Effector memory CD8-positive, alpha-beta T cell (primary cell): ENCODE measurements around the gene NOCT.

ENCODE experiments used
- ATAC-seq: fragments of 150-1000 bp; cut with Tn5 transposase; replicated peaks from 2 replicates; pipeline ENCODE4 v1.10.0; 2021; ENCODE audit warnings: mild to moderate bottlenecking, moderate library complexity
- DNase-seq, 3 experiments: peaks; one replicate each; pipeline ENCODE4 v3.0.0; 2021
- H3K27ac Mint-ChIP-seq, 2 donors: one replicate each; pipeline ENCODE4 v1.8.0; 2022; ENCODE audit warnings: mild to moderate bottlenecking in 2 of 2, mixed read lengths in 2 of 2, moderate library complexity in 2 of 2
- H3K27me3 Mint-ChIP-seq, 2 donors: one replicate each; pipeline ENCODE4 v1.8.0; 2022; ENCODE audit warnings: mixed read lengths in 2 of 2
- H3K36me3 Mint-ChIP-seq: one replicate; pipeline ENCODE4 v1.8.0; 2022; ENCODE audit warnings: mild to moderate bottlenecking, moderate library complexity, mixed read lengths; ENCODE audit not compliant: insufficient read depth
- H3K4me1 Mint-ChIP-seq, 2 donors: one replicate each; pipeline ENCODE4 v1.8.0; 2022; ENCODE audit warnings: low read depth in 2 of 2, mixed read lengths in 2 of 2
- H3K4me3 Mint-ChIP-seq, 2 donors: one replicate each; pipeline ENCODE4 v1.8.0; 2022; ENCODE audit warnings: mild to moderate bottlenecking in 2 of 2, mixed read lengths in 2 of 2, moderate library complexity in 2 of 2
- H3K9me3 Mint-ChIP-seq, 2 donors: one replicate each; pipeline ENCODE4 v1.8.0; 2022; ENCODE audit warnings: mixed read lengths in 2 of 2
- total RNA-seq, 9 experiments: gene quantifications; one replicate each; lab custom pipeline; 2026; lab: John Stamatoyannopoulos, UW

NOCT gene, protein sequence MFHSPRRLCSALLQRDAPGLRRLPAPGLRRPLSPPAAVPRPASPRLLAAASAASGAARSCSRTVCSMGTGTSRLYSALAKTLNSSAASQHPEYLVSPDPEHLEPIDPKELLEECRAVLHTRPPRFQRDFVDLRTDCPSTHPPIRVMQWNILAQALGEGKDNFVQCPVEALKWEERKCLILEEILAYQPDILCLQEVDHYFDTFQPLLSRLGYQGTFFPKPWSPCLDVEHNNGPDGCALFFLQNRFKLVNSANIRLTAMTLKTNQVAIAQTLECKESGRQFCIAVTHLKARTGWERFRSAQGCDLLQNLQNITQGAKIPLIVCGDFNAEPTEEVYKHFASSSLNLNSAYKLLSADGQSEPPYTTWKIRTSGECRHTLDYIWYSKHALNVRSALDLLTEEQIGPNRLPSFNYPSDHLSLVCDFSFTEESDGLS
- 2.8 to 77.3 (median 20.2) reads per million in 9 experiments for total RNA-seq

DNA sequence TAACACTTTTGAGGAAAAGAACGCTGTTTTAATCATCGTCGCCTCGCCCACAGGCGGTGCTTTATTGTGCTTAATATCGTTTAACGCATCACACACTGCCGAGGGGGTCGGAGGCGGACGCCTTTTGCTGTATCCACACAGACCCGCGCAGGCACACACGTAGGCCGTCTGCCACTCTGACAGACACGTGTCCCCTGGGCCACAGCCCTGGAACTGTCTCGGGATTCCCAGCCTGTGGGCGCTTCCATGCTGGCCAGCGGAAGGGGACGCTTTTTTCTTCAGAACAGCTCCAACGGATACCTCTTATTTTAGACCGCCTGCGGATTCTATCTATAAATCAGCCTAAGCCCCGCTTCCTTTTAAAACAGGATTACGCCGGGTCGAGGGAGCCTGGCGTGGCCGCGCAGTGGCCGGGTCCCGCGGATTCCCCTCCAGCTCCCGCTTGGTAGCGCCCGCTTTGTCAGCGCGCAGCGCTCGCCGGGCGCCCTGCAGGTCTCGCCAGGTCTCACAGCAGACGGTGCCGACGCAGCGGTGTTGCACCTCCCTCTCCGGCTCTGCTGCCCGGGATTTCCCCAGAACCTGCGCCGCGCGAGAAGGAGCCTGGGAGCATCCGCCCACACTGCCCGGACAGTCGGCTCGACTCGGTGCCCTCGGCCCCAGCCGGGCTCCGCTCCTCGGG lies at the start of gene NOCT:
TSS of gene NOCT (plus strand) at position 513 of the 679 bp plus-strand sequence. CDS start 201 bp downstream, outside the sequence.
- H3K27me3 Mint-ChIP-seq, result no peaks in the 10 kb centered on the region

DNA sequence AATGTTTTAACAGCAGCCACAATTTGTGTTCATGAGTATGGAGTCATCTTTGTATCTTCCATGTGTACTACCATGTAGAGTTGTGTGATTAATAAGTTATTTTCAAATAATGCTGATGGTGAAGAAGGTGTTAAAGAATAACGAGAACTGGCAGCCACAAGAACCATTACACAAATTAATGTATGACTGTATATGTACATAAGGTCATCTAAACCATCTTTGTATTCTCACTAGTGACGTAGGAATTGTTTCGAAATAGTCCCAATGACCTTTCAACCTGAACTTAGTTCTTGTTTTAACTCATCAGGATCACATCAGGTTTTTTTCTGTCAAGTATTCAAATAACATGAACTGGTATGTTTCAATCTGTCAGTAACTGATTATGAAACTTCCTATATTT lies 48.3 kb upstream of the NOCT start:
- Mint-ChIP-seq H3K36me3 (no peaks in the 10 kb centered on the region), H3K27me3 (no peaks in the 10 kb centered on the region), H3K27ac (no peak overlapping the region), H3K4me3 (no peak overlapping the region), H3K9me3 (no peaks in the 10 kb centered on the region), H3K4me1 (no peaks in the 10 kb centered on the region)
- no peak for DNase-seq
- ATAC-seq, result no peak

More for the DNA sequence above, at the start of gene NOCT:
- Mint-ChIP-seq H3K4me1 (peaks cover 14 to 16% of the 10 kb centered on the region in 2 donors), H3K36me3 (peaks cover 22% of the 10 kb centered on the region), H3K9me3 (no peaks in the 10 kb centered on the region), H3K4me3 (peak within 1 kb of the TSS; percentile 77 to 80), H3K27ac (peak within 1 kb of the TSS; percentile 96 to 98)
- ATAC-seq (peak; percentile 87), DNase-seq (peak; percentile 91 to 92 (median 91))

DNA sequence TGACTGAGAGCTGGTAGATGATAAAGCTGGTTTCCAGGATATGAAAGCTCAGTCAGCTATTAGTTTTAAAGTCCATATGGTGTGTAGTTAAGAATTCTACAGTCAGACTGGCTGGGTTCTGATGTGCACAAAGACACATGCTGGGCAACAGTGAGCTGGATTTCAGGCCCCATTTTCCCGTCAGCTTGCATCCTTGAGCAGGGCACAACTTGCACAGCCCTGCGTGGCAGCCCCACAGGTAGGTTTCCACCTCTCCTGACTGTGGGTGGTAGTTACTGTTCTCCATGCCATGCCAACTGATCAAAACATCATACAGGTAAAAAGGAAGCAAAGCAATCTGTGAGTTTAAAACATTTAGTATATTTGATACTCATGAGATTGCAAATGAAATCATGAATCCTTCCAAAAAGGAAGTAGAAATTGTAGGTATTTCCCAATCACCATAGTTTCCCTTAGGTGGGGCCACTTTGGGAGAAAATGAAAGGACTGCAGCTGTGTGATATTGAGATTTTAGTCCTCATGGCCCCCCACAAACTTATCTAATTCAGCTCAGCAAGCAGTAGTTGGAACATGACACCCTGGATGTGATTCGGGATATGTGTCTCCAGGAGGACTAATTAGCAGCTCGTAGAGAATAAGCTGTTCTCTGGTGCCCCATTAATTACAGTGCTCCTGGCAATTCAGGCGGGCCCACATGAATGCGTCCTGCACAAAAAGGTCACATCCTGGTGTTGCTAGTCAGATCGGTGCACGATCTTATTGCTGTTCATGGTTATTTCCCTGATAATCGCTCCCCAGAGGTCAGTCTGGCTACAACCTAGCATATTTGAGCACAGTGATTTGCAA lies 42.4 kb upstream of the NOCT start:
- H3K27me3 Mint-ChIP-seq, result no peaks in the 10 kb centered on the region
- no peaks in the 10 kb centered on the region for H3K36me3 Mint-ChIP-seq
- ATAC-seq, result no peak
- no peak overlapping the region for H3K27ac Mint-ChIP-seq
- H3K4me3 Mint-ChIP-seq, result no peak overlapping the region
- no peaks in the 10 kb centered on the region for H3K4me1 Mint-ChIP-seq
- no peaks in the 10 kb centered on the region for H3K9me3 Mint-ChIP-seq
- DNase-seq, result no peak

DNA sequence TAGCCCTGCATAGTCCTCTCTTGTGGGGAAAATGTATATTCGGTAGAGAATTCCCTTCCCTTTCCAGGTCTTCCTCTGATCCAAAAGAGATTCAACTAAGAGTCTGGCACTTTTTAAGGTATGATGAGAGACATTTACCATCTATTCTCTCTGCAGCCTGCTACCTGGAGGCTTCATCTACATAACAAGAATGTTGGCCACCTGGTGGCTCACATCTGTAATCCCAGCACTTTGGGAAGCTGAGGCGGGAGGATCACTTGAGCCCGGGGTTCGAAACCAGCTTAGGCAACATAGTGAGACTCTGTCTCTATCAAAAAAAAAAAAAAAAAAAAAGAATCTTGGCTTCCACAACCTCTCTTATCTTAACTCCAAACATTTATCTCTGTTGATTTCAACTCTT lies 40.4 kb upstream of the NOCT start:
- no peak for DNase-seq
- Mint-ChIP-seq H3K9me3 (no peaks in the 10 kb centered on the region), H3K27ac (no peak overlapping the region), H3K27me3 (no peaks in the 10 kb centered on the region), H3K36me3 (no peaks in the 10 kb centered on the region), H3K4me3 (no peak overlapping the region), H3K4me1 (no peaks in the 10 kb centered on the region)
- ATAC-seq, result no peak

DNA sequence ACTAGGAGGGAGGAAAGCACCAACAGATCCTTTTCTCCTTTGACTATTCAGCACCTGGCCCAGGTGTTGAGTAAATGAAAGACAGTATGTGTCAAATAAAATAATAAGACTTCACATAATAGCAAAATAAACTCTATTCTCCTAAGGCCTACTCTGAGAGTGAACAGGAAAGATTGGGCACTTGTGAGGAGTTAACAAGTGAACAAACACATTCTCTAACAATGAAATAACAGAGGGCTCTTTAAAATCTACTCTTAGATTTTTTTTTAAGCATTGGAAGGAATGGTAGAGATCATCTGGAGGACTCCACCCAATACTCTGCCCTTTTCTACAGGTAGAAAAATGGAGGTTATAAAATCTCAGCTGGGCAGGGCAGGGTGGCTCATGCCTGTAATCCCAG lies 39.1 kb upstream of the NOCT start:
- Mint-ChIP-seq H3K36me3 (no peaks in the 10 kb centered on the region), H3K27me3 (no peaks in the 10 kb centered on the region), H3K9me3 (no peaks in the 10 kb centered on the region), H3K4me3 (no peak overlapping the region), H3K27ac (no peak overlapping the region), H3K4me1 (no peaks in the 10 kb centered on the region)
- DNase-seq (no peak), ATAC-seq (no peak)

DNA sequence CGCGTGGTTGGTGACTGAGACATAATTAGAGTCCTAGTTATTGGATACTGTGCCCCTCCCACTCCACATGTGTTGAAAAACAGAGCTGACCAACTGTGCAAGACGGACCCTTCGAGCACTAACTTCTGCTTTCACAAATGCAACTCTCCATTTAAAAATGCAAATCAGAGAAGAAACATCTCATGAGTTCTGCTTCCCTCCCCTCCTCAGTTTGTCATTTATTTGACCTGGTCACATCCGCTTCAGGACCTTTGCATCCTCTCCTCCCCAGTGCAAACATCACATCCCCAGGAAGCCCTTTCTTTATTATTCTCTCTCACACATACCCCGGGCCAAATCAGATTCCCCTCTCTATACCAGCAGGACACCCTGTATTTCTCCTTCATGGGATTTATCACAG lies 38.1 kb upstream of the NOCT start:
- Mint-ChIP-seq H3K4me1 (no peaks in the 10 kb centered on the region), H3K9me3 (no peaks in the 10 kb centered on the region), H3K27ac (no peak overlapping the region), H3K27me3 (no peaks in the 10 kb centered on the region), H3K4me3 (no peak overlapping the region), H3K36me3 (no peaks in the 10 kb centered on the region)
- ATAC-seq (no peak), DNase-seq (no peak)

DNA sequence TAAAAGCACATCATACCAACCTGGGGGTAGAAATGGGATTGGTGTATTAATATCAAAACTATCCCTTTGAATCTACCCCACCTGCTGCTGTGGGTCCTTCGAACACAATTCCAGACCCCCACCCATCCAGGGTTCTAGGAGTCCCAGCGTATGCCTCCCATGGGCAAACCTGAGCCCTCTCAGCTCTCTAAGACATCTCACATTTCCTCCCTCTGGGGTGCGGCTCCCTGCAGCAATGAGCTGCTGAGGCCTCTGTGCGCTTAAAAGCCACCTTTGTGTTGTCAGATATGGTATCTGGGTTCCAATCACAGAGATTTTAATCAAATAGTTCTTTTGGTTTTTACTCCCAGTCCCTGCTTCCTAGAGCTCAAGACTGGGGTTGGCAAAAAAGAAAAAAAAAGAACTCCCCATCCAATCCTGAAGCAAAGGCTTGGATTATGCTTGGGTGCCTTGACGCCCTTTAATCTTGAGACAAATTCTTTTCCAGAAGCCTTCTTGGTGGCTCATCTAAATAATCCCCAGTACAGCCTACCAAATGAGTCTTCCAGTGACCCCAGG lies 37.5 kb upstream of the NOCT start:
- Mint-ChIP-seq H3K4me3 (no peak overlapping the region), H3K4me1 (no peaks in the 10 kb centered on the region), H3K27ac (no peak overlapping the region), H3K36me3 (no peaks in the 10 kb centered on the region), H3K27me3 (no peaks in the 10 kb centered on the region), H3K9me3 (no peaks in the 10 kb centered on the region)
- no peak for ATAC-seq
- no peak for DNase-seq

DNA sequence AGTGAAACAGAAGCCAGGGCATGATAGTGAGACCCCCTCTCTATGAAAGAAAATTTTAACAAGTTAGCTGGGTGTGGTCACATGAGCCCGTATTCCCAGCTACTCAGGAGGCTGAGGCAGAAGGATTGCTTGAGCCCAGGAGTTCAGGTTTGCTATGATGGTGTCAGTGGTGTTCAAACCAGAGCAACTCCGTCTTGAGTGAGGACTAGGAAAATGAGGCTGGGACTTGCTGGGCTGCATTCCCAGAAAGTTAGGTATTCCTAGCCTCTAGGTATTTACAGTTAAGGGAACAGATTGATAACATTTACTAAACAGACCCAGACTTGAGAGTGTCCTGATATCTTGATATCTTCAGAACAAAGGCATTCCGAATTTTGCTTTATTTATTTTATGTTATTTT lies 37.0 kb upstream of the NOCT start:
- no peak for DNase-seq
- no peak overlapping the region for H3K4me3 Mint-ChIP-seq

DNA sequence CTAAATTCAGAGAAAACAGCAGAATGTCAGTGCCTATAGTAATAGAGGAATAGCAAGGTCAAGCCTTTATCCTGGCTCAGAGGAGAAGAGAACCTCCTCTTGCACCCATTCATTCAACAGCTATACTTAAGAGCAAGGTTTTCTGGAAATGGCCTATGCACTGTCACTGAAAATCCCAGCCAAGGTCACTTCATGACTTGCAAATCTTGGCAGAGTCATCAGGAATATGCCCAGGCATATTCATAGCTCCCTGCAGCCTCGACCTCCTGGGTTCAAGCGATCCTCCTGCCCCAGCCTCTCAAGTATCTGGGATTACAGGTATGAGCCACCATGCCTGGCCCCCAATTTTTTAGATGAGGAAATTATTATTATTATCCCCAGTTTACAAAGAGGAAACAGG lies 35.8 kb upstream of the NOCT start:
- Mint-ChIP-seq H3K27me3 (no peaks in the 10 kb centered on the region), H3K4me1 (no peaks in the 10 kb centered on the region), H3K4me3 (no peak overlapping the region), H3K36me3 (no peaks in the 10 kb centered on the region), H3K27ac (no peak overlapping the region), H3K9me3 (no peaks in the 10 kb centered on the region)
- ATAC-seq, result no peak
- DNase-seq, result no peak

More for the DNA sequence above, 37.0 kb upstream of the NOCT start:
- Mint-ChIP-seq H3K4me1 (no peaks in the 10 kb centered on the region), H3K36me3 (no peaks in the 10 kb centered on the region), H3K27ac (no peak overlapping the region), H3K9me3 (no peaks in the 10 kb centered on the region), H3K27me3 (no peaks in the 10 kb centered on the region)
- no peak for ATAC-seq

DNA sequence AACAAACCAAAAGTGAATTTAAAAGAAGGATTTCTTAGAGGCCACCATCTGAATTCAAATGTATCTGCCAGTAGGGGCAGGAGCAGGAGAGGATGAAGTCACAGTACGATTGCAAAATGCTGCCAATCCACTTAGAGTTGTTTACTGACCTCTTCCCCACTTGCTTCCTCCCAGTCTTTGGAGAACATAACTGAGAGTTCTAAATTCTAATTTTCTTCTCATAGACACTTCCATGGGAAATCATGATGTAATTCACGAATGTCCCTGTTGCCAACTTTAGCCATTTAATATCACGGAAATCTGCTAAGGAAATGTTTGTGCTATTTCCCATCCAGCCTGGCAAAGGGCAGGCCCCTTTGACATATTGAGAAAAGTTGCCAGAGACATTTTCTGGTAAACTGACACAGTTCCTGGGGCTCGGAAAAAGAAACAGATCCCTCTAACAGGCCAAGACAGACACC lies 33.6 kb upstream of the NOCT start:
- Mint-ChIP-seq H3K4me3 (no peak overlapping the region), H3K27ac (no peak overlapping the region), H3K27me3 (no peaks in the 10 kb centered on the region), H3K4me1 (no peaks in the 10 kb centered on the region), H3K9me3 (no peaks in the 10 kb centered on the region), H3K36me3 (no peaks in the 10 kb centered on the region)
- ATAC-seq, result no peak
- no peak for DNase-seq

DNA sequence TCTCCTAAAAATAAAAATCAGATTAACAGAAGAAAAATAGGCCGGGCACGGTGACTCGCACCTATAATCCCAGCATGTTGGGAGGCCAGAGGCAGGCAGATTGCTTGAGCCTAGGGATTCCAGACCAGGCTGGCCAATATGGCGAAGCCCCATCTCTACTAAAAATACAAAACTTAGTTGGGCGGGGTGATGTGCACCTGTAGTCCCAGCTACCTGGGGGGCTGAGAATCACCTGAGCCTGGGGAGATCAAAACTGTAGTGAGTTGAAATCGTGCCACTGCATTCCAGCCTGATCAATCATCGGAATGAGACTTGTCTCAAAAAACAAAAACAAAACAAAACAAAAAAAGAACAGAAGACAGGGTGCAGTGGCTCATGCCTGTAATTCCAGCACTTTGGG lies 32.8 kb upstream of the NOCT start:
- no peak overlapping the region for H3K4me3 Mint-ChIP-seq
- H3K4me1 Mint-ChIP-seq, result no peaks in the 10 kb centered on the region
- ATAC-seq (no peak), DNase-seq (no peak)
- peaks cover 0 to under 1% of the 10 kb centered on the region in 2 donors for H3K27me3 Mint-ChIP-seq
- H3K27ac Mint-ChIP-seq, result no peak overlapping the region
- H3K9me3 Mint-ChIP-seq, result no peaks in the 10 kb centered on the region
- no peaks in the 10 kb centered on the region for H3K36me3 Mint-ChIP-seq

DNA sequence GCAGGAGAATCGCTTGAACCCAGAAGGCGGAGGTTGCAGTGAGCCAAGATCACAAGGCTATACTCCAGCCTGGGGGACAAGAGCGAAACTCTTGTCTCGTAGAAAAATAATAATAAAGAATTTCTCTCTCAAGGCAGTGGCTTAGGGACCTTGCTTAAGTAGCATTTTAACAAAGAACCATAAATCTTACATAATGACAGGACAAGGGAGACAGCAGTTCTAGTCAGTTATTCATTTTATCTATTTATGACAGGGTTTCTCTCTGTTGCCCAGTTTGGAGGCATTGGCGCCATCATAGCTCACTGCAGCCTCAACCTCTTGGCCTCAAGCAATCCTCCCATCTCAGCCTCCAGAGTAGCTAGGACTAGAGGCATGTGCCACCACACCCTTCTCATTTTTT lies 31.9 kb upstream of the NOCT start:
- Mint-ChIP-seq H3K9me3 (no peaks in the 10 kb centered on the region), H3K4me3 (no peak overlapping the region), H3K27ac (no peak overlapping the region), H3K4me1 (no peaks in the 10 kb centered on the region), H3K27me3 (peaks cover 8 to 10% of the 10 kb centered on the region in 2 donors), H3K36me3 (no peaks in the 10 kb centered on the region)
- no peak for DNase-seq
- no peak for ATAC-seq

DNA sequence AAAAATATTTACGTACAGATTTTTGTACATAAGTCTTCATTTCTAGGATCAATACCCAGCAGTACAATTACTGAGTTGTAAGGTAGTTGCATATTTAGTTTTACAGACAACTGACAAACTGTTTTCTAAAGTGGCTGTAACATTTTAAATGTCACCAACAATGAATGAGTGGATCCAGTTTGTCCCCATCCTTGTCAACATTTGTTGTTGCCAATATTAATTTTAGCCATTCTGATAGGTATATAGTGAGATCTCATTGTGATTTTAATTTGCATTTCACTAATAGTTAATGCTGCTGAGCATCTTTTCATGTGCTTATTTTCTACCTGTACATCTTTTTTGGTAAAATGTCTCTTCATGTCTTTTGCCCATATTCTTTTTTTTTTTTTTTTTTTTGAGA lies 30.9 kb upstream of the NOCT start:
- ATAC-seq (no peak), DNase-seq (no peak)
- H3K36me3 Mint-ChIP-seq, result no peaks in the 10 kb centered on the region
- no peaks in the 10 kb centered on the region for H3K4me1 Mint-ChIP-seq
- H3K9me3 Mint-ChIP-seq, result no peaks in the 10 kb centered on the region
- H3K27me3 Mint-ChIP-seq, result peaks cover 11 to 17% of the 10 kb centered on the region in 2 donors
- H3K27ac Mint-ChIP-seq, result no peak overlapping the region
- H3K4me3 Mint-ChIP-seq, result no peak overlapping the region
